GM12865 (cell line): Measurements from ENCODE around the gene MACF1.

ENCODE experiments used
- DNase-seq: peaks from one replicate; pipeline ENCODE4 v3.0.0; 2010; ENCODE audit warnings: low read depth
- H3K4me3 ChIP-seq: 2 replicates; pipeline ENCODE4 v1.5.1; 2011; ENCODE audit warnings: mild to moderate bottlenecking, low read depth, low read length, control low read depth
- TF ChIP-seq, protein P1 (sequence below): IDR thresholded peaks from 2 replicates; pipeline ENCODE4 v1.5.1; 2011; ENCODE audit warnings: low read length, control low read depth, low read depth, inconsistent platforms; ENCODE audit not compliant: insufficient read depth; ENCODE audit errors: missing control alignments

Gene MACF1

GRCh38 chr1:39332828-39333227 lies 128.3 kb downstream of the MACF1 start:
- H3K4me3 ChIP-seq = no peak overlapping the region
- TF ChIP-seq, protein P1, sequence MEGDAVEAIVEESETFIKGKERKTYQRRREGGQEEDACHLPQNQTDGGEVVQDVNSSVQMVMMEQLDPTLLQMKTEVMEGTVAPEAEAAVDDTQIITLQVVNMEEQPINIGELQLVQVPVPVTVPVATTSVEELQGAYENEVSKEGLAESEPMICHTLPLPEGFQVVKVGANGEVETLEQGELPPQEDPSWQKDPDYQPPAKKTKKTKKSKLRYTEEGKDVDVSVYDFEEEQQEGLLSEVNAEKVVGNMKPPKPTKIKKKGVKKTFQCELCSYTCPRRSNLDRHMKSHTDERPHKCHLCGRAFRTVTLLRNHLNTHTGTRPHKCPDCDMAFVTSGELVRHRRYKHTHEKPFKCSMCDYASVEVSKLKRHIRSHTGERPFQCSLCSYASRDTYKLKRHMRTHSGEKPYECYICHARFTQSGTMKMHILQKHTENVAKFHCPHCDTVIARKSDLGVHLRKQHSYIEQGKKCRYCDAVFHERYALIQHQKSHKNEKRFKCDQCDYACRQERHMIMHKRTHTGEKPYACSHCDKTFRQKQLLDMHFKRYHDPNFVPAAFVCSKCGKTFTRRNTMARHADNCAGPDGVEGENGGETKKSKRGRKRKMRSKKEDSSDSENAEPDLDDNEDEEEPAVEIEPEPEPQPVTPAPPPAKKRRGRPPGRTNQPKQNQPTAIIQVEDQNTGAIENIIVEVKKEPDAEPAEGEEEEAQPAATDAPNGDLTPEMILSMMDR = no peak

DNA sequence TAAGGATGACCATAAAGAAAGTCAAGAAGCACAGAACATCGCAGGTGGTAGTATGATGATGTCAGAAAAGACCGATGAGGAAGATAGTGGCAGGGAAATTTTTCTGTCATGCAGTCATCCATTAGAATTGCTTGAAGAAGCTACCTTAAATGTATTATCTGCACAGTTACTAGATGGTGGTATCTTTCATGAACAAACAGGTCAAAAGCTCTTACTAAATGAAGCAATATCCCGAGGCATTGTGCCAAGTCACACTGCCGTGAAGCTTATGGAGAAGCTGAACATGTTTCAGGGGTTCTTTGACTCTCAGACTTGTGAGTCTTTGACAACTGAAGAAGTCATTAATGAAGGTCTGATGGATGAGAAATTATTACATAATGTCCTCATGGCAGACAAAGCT lies 128.8 kb downstream of the MACF1 start:
- TF ChIP-seq, protein P1 = no peak
- DNase-seq = no peak
- H3K4me3 ChIP-seq = no peak overlapping the region

More at GRCh38 chr1:39332828-39333227, 128.3 kb downstream of the MACF1 start:
- no peak for DNase-seq

GRCh38 chr1:39335216-39335615 lies 130.7 kb downstream of the MACF1 start:
- no peak for DNase-seq
- TF ChIP-seq, protein P1 = no peak

DNA sequence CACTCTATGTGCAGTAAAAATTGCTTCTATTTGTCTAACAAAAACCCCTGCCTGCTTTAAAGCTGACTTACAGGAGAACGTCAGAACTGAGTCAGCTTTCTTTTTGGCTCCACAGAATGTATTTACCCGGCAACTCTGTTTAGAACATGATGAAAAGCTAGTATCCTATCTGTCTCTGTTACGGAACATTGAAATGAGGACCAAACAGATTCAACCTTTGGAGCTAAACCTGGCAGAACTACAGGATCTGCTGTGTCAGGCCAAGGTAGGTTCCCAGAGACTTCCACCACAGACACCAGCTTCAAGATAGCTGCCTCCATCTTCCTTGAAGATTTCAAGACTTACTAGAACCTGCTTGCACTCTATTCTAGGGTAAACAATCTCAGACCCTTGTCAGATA lies 132.6 kb downstream of the MACF1 start:
- H3K4me3 ChIP-seq = no peak overlapping the region
- no peak for DNase-seq
- TF ChIP-seq, protein P1 = no peak

More at GRCh38 chr1:39335216-39335615, 130.7 kb downstream of the MACF1 start:
- H3K4me3 ChIP-seq = no peak overlapping the region

- no peak overlapping the region for H3K4me3 ChIP-seq
- TF ChIP-seq, protein P1 = no peak
- DNase-seq = no peak
Measured at GRCh38 chr1:39342776-39343175, 138.3 kb downstream of the MACF1 start.

DNA sequence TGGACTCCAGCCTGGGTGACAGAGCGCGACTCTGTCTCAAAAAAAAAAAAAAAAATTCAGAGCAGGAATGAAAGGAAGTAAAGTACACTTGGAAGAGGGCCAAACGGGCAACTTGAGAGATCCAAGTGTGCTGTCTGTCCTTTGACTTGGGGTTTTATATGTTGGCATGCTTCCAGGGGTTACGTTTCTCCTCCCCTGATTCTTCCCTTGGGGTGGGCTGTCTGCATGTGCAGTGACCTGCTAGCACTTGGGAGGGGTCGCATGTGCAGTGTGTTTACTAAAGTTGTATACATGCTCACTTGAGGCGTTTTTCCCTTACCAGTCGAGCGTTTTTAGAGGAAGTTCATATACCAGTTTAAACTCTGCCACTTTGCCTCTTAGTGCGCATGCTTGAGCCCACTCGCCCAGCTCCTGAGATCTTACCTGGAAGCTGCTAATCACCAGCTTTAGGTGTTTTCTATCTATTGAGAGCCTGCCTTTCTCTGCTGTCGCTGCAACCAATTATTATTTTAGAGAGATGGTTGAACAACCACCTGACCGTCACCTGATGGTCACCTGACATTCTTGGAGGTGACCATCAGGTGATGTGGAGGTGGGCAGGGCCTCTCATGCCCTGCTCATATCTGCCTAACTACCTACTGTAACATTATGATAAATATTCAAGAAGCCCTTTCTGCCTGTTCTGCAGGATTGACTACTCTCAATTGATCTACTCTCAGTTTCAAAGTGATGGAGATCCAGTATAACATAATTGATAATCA lies 140.1 kb downstream of the MACF1 start:
- TF ChIP-seq, protein P1 = no peak
- no peak overlapping the region for H3K4me3 ChIP-seq
- DNase-seq = no peak

- TF ChIP-seq, protein P1 = no peak
- no peak for DNase-seq
- no peak overlapping the region for H3K4me3 ChIP-seq
Measured at GRCh38 chr1:39346872-39347271, 142.4 kb downstream of the MACF1 start.
